Activated CD4-positive, alpha-beta T cell treated with anti-CD3 and anti-CD28 coated beads for 4 hours (primary cell): Measurements from ENCODE around the gene B4GALNT4.

Experiments
- DNase-seq, 2 donors: peaks; one replicate each; pipeline ENCODE4 v3.0.0-alpha.2; 2020

Gene B4GALNT4

DNA sequence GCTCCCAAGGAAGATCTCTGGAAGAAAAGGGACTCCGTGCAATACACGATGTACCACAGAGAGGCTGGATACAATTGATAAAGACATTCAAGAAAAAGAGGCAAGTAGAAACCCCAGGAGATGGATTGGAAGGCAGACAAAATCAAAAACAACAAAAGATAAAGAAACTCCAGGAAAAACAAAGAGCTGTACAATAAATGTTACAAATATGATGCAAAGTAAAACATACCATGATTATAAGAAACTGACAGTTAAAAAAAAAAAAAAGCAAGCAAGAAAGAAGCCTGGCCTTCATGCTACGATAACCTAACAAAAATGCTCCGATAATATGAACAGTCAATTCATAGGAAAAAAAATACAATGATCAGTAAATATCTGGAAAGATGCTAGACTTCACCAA lies 56.0 kb downstream of the B4GALNT4 start:
- DNase-seq = no peak

DNA sequence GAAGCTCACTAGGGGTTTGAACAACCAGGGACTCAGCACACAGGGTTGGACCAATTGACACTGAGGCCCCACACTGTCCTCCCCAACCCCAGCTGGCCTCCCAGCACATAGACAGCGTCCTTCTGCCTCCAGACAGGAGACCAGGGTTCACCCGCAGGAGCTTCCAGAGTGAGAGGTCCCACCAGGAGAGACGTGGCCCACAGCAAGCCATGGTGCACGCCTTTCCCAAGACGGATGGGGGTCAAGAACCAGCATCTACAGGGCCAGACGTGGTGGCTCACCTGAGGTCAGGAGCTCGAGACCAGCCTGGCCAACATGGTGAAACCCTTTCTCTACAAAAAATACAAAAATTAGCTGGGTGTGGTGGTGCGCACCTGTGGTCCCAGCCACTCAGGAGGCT lies 57.6 kb downstream of the B4GALNT4 start:
- no peak for DNase-seq

DNA sequence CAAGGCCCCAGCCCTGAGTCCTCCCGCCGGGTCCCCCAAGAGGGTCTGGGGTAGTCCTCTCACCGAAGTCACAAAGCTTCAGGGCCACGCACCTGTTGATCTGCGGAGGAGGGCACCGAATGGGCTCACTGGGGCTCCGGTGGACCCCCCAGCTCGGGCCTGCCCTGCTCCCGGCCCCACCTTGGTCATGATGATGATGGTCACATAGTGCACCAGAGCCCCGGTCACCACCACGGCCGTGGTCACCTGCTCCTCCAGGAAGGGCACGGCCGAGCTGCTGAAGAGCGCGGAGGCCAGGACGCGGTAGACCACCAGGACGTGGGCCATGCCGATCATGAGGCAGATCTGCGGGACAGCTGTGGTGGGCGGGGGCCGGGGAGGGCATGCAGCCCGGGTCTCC lies 59.0 kb downstream of the B4GALNT4 start:
- no peak for DNase-seq

DNA sequence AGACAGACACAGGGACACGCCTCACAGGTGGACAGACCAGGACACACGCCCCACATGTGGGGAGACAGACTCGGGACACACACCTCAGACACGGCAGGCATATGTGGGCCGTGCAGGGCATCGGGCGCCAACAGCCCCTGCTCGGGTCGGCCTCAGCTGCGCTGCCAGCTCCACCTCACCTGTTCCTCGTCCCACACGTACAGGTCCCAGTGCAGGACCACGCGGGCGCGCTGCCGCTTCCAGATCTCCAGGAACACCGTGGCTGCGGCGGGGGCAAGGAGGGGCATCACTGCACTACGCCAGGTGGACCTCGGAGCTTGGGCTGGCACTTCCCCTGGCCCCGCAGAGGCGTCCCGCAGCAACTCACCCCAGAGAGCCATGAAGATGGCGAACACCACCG lies 60.1 kb downstream of the B4GALNT4 start:
- no peak for DNase-seq

DNA sequence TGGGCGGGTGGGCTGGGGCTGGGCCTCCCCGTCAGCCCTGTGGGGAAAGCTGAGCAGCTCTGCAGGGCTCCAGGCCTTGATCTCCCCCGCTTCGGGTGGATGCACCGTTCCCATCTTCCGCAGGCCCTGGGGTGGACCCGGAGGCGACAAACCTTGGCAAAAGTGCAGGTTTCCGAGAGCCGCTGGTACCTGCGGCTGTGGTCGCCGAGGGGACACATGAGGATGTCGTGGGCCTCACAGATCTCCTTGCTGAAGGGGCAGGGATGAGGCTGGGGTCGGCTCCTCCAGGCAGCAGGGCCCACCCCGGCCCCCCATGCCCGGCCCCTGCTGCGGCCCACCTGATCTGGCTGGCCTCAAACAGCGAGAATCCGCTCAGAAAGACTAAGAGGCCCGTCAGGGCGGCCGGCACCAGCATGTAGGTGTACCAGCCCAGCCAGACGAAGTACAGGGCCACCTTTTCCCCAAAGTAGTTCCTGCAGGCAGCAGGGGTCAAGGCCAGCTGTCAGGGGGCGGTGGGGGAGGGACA lies 60.7 kb downstream of the B4GALNT4 start:
- no peak for DNase-seq
